GM21390 (cell line): ENCODE data around the gene OR2T2.
A peak's percentile ranks its signal among the peaks of the same experiment; 100 is the strongest.
"Not testable (repeated sequence)": the region's sequence is repeated elsewhere in the genome, so short reads cannot be mapped to it uniquely, and the experiment has no call there.

Source experiments
- ATAC-seq: cut with Tn5 transposase; IDR thresholded peaks from one replicate; pipeline ENCODE4 v1.9.1; 2021; ENCODE audit not compliant: unreplicated experiment

The OR2T2 gene, protein sequence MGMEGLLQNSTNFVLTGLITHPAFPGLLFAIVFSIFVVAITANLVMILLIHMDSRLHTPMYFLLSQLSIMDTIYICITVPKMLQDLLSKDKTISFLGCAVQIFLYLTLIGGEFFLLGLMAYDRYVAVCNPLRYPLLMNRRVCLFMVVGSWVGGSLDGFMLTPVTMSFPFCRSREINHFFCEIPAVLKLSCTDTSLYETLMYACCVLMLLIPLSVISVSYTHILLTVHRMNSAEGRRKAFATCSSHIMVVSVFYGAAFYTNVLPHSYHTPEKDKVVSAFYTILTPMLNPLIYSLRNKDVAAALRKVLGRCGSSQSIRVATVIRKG

DNA sequence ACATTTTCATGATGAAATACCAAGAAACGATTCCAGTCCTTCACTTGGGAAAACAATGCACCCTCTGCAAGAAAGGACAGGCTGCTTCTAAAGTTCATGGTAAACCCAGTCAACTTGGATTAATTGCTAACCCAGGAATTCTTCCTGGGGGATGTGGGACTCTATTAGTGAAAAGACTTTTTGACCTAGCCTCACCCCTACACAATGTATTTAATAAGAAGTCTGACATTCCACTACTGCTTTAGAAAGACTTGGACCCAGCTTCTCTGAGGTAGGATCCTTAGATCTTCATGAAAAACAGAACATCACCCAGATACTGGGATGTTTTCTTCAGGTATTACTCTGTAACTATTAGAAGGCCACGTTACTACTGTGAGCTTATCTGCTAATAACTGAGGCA lies at the start of gene OR2T2:
Gene OR2T2, plus strand, starts transcription at position 239 of the 400 bp plus-strand sequence. CDS start 7,161 bp downstream, outside the sequence.
- ATAC-seq = not testable (repeated sequence)

DNA sequence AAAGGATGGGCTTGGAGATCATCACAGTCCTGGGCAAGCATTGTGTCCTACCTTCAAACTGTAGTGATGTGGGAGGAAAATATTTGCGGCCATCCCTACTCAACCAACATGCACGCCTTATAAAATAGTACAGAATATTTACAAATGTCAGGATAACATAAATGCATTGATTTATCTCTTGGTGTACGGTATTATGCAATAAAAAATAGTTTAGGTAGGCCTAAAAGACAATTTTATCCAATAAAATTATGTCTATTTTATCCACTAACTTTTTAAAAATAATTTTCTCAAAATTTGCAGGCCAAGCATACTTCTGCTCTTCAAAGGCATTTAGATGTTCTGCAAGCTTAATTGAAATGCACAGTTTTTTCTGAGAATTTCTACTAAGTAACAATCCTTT lies 42.7 kb upstream of the OR2T2 start, which contains the start of gene OR2T1:
Gene OR2T1, plus strand, starts transcription at position 301 of the 400 bp plus-strand sequence. CDS start 3,100 bp downstream, outside the sequence.
- no peak for ATAC-seq

DNA sequence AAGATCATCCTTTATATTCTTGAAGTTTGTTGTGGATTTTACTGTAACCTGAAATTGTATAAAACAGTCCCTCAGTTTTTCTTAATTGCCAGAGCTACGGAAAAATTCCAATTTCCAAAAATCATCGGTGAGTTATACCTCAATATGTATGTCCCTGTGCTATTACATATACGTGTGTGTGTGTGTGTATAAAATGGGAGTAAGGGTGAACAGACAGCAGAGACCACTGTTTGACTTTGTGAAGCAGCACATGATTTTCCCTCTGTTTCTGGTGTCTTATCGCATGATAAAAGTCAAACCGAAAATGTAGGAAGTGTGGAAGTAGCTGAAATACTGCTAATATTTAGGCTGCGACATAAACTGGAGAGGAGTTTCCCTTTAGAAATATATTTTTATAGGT lies 41.4 kb upstream of the OR2T2 start:
- no peak for ATAC-seq

DNA sequence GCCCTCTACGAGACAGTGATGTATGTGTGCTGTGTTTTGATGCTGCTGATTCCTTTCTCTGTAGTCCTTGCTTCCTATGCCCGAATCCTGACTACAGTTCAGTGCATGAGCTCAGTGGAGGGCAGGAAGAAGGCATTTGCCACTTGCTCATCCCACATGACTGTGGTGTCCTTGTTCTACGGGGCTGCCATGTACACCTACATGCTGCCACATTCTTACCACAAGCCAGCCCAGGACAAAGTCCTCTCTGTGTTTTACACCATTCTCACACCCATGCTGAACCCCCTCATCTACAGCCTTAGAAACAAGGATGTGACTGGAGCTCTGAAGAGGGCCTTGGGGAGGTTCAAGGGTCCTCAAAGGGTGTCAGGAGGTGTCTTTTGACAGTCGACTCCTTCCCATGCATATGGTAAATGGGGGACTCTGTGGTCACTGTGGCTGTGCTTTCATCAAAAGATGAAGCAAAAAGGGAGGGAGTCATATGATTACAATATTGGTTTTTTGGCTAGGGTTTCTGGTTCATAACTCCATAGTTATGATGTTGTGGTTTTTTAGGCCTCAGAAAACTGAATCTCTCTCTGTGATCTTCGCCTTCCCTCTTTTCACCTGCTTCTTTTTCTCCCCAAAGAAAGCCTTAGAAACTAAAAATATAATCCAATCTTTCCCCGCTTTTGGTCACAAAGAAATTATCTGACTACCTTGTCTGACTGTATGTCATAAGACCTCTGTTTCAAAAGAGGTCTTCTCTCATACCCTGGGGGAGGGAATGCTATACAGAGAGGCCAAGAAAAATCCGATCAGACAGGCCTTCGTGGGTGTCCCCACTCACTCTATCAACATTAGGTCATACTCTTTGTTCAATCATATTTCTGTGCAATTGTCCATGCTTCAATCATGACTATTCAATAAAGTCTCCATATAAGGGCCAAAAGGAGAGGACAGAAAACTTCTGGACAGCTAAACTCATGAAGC lies 38.4 kb upstream of the OR2T2 start:
- no peak for ATAC-seq

DNA sequence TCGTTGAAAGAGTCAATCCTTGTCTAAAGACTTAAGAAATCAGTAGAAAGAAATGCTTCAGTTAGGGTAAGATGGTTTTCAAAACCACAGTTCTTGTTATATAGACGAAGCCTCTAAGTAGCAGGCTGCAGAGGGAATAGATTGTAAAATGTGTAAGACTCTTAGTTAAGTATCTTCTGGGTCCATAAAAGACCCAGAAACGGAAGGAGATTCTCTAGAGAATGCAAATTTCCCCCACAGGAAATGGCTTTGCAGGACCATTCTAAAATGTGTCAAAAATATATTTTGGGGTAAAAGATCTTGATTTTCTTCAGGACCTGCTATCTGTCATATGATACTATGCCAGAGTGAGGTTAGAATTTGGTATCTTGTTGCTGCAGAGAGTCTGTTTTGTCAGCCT lies 29.2 kb upstream of the OR2T2 start:
- no peak for ATAC-seq

DNA sequence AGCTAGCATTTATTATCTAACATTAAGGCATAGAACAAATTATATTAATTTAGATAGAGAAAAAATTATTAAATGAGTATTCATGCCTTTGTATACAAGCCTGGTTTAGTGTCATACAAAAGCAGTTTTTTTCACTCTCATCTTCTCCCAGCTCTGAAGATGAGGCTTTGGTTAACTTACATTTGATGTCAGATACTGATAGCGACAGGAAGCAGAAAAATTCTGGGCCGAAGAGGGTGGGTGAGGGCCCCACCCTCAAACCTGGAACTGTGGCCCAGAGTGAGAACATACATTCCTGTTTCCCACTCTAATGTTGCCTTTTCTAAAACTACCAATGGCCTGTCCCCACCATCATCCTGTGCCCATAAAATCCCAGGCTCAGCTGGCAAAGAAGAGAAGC lies 27.6 kb upstream of the OR2T2 start:
- ATAC-seq = no peak

DNA sequence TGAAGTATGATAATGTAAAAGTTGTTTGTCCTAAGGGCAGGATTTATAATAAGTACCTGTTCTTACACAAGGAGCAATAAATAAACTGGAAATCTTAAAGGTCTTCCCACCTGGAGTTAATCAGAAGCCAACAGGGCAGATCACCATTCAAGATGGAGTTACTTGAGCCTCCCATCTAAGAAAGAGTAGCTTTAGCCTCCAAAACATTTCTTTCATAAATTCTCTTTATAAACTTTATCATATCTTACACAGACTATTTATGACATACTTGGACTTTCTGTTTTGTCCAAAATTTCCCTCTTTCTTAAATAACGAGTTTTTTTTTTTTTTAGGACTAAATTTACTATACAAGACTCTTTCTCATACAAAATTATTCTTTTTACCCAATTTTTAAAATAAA lies 24.1 kb upstream of the OR2T2 start:
- ATAC-seq = no peak

DNA sequence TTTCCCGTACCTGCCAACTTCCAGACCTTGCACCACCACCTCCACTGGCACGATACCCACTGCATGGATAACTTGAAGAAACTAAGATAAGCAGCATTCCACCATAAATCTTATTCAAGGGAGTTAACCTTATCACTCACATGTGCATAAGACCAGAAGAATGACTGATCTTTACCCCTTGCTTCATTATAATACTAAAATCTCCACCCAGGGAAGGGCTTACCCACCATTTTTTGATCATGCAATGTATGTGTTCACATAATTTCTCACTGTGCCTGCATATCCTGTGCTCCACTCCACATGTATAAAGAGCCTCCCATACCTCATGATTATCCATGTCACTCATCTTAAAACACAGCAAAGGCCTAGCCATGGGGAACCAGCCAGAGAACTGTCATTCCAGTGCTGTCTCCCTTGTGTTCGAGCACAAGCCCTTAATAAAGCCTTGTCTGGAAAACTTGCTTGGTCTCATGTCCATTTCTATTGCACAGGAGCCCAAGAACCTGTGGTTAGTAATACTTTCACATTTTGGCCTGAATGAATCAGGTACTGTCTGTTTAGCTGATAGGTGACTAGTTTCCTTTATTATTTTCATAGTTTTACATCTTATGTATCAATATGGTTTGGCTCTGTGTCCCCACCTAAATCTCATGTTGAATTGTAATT lies 17.8 kb upstream of the OR2T2 start:
- peak; percentile 31 for ATAC-seq

DNA sequence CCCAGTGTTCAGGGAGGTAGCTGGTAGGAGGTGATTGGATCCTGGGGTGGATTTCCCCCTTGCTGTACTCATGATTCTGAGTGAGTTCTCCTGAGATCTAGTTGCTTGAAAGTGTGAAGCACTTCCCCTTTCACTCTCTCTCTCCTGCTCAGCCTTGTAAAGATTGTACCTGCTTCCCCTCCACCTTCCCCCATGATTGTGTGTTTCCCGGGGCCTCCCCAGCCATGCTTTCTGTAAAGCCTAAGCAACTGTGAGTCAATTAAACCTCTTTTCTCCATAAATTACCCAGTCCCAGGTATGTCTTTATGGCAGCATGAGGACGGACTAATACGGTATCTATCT lies 17.3 kb upstream of the OR2T2 start:
- peak; percentile 89 for ATAC-seq

DNA sequence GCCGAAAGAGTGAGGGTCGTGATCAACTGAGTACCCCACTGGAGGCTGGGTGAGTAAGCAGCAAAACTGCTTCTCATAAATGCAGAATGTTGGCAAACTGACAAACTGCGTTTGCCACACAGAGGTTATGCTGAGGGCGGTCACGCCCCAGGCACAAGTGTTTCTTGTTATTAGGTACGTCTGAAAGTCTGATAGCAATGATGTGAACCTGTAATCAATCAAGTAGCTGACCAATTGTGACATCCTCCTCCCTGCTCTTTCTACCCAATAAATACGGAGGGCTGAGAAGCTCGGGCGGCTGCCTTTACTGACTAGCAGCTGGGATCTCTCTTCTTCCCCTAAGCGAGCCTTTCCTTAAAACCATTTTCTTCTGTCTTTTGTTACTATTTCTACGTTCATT lies 13.8 kb upstream of the OR2T2 start:
- ATAC-seq = not testable (repeated sequence)

DNA sequence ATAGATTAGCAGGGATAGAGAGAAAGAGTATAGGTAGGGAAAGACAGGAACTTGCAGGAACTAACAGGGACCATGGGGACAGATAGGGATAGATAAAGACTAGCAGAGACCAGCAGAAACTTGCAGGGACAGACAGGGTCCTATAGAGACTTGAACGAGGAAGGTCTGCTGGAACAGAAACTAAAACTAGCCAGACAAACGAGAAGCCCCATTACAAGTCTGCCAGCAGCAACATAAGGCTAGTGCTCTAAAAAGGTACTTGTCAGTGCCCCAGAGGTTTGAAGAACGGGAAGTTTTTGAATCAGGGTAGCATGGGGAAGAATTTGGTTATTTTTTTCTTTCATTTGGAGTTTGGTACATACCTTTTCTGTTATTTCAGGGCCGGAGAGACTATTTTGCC lies 13.2 kb upstream of the OR2T2 start:
- peak; percentile 34 for ATAC-seq

DNA sequence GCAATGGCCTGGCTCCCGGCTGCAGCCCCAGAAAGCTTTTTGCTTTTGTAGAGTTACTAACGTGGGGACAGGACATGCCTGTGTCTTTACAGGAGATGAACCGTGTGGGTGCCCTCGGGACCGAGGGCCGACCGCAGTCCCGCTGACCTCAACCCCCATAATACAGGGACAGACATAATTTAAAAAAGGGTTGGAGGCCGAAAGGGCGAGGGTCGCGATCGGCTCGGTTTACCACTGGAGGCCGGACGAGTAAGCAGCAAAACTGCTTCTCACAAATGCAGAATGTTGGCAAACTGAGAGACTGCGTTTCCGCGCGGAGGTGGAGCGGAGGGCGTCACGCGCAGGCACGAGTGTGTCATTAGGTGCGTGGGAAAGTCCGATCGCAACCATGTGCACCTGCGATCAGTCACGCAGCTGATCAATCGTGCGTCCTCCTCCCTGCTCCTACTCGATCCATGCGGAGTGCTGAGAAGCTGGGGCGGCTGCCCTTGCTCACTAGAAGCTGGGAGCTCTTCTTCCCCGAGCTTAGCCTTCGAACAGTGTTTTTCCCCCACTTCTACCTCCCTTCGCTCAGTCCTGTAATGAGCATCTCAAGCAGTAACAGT lies 11.5 kb upstream of the OR2T2 start:
- ATAC-seq = not testable (repeated sequence)

DNA sequence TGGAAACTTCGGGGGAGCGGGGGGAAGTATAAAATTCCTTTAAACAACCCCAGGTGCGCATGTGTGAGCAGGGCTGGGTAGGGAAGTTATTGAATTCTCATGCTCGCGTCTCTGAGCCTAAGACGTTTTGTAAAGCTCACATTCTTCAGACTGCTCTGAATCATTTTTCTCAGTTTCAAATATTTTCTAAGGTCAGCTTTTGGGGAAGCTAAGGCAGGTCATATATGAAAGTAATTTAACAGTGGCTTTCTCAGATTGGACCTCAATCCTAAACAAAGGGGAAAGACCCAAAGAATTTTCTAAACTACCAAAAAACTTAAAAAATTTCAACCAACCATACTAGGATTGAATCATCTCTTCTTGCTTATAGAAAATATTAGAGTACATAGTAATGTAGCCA lies 10.5 kb upstream of the OR2T2 start:
- ATAC-seq = peak; percentile 41

DNA sequence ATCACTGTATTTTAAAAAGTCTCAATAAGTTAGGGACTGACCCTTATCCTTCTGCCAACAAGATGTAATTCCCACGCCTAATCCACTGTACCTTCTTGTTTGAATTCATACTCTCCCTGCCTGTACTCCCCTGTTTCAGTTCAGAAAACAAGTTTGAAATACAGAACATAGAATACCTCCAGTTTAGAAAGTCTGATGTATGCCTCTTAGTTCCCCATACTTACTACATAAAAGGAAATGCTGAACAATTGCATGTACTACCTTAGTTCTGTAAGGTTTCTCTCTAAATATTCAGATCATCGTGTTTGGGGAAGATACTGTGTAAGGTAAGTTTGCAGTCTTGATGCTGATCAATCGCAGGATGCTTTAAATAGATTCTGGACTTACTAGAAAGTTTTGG lies 9.1 kb upstream of the OR2T2 start:
- peak; percentile 52 for ATAC-seq

DNA sequence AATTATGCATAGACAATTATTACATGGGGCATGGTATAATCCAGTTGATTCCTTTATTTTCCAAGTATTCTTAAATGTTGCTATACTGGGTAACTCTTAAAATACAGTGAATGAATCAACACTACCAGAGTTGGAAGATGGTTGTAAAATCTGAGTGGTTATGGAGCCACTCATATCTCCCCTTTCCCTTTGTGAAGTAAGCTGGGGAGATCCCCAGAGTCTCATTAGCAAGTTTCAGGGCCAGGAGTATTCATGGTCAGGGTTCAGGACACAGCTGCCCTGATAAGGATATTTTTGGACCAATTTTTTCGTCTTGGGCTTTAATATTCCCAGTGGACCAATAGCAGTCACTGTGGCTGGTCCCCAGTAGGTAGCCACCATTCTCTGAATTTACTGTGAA lies 6.8 kb upstream of the OR2T2 start:
- ATAC-seq = not testable (repeated sequence)

DNA sequence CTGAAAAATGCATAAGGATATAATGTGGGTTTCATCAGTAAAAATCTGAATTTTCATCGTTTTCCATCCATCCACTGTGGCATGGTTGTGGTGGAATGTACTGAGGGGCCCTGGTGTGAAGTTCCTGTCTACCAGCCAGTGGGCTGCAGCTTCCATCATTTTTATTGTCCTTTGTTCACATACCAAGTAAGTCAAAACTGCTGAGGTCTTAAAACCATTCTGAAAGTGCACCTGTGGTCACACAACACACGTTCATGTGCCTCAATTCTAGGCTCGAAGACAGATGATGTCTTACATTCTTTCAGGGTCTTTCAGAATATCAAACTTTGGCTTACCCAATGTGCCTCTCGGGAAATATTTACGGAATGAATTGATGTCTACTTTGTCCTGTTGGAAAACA lies 6.2 kb upstream of the OR2T2 start:
- ATAC-seq = not testable (repeated sequence)

DNA sequence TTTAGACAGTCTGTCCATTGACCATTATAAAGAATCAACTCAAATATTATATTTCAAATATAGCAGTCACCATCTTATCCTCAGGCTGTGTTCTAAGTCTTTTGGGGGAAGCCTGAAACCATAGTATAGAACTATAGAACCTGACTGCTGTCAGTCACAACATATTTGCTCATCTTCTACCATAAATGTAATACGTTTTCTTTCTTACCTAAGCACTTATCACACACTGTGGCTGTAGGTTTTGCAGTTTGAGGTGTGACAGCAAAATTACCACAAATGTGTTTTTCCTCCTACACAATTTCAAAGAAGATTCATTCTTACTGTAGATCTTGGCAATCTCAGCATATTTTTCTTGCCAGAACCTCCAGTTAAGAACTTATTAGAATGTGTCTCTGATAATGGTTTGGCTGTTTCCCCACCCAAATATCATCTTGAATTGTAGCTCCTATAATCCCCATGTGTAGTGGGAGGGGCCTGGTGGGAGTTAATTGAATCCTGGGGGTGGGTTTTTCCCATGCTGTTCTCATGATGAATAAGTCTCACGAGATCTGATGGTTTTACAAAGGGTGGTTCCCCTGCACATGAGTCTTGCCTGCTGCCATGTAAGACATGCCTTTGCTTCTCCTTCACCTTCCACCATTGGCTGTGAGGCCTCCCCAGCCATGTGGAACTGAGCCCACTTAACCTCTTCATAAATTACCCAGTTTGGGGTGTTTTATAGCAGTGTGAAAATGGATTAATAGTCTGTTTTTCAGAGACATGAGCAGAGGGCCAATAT lies 2.7 kb upstream of the OR2T2 start:
- not testable (repeated sequence) for ATAC-seq

DNA sequence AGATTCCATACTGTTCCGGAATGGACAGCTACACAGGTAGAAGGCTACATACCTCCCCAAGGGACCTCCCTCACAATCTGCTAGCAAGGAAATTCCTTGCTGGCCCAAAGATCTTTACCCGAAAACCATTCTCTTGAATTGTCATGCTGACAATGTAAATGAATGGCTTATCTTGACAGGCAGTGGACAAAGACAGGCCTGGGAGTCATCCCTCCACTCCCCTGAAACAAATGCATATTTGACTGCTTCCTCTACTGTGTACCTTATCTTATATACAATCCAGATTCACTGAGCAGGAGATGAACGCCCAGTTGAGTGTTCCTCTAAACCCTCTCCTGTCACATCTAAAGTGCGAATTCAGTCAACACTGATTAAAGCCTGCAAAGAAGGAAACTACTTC lies 834 bp upstream of the OR2T2 start:
- not testable (repeated sequence) for ATAC-seq

DNA sequence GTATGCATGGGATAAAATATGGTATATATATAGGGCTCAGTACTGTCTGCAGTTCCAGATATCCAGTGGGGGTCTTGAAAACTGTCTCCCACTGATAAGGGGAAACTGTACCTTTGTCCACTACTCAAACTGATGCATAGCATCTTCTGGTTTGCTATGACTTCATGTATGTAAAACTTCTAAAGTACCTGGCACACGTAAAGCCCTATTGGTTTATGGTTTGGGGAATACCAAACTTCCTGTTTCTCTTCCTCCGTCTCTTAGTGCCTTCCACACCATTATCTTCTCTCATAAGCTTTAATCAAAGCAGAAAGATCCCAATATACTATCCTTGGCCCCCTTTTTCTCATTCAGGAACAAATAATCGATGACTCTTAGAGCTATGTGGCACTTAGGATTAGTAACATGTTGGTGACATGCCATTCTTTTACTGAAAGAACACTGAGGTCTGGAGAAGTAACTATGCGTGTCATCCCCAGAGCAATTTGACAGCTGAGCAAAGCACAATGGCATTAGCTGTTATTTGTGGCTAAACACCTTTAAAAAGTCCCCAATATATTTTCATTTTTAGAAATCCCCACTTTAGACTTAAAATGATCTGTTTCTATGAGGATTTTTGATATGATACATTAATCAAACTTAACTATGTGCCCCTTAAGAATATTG lies 3.1 kb downstream of the OR2T2 start:
- peak; percentile 44 for ATAC-seq
